Stomach smooth muscle (tissue), 2 donors: ENCODE results near the gene MYPOP.

Experiments used
- H3K27ac ChIP-seq: one replicate; pipeline ENCODE4 v1.7.0; 2013; ENCODE audit warnings: mild to moderate bottlenecking, low read length, inconsistent platforms
- H3K27me3 ChIP-seq, 2 donors: one replicate each; pipeline ENCODE4 v1.7.0; 2013; ENCODE audit warnings: low read length in 2 of 2; ENCODE audit not compliant: insufficient read depth in 2 of 2, control insufficient read depth in 1 of 2
- H3K36me3 ChIP-seq, 2 donors: one replicate each; pipeline ENCODE4 v1.7.0; 2013; ENCODE audit warnings: low read length in 2 of 2; ENCODE audit not compliant: control insufficient read depth in 2 of 2, insufficient read depth in 2 of 2
- H3K4me1 ChIP-seq: one replicate; pipeline ENCODE4 v1.7.0; 2013; ENCODE audit warnings: low read length; ENCODE audit not compliant: control insufficient read depth, insufficient read depth
- H3K4me3 ChIP-seq, 2 donors: one replicate each; pipeline ENCODE4 v1.7.0; 2013; ENCODE audit warnings: low read length in 2 of 2
- H3K9ac ChIP-seq, 2 donors: one replicate each; pipeline ENCODE4 v1.7.0; 2013; ENCODE audit warnings: low read length in 2 of 2, mild to moderate bottlenecking in 1 of 2
- H3K9me3 ChIP-seq, 2 donors: one replicate each; pipeline ENCODE4 v1.7.0; 2013; ENCODE audit warnings: low read length in 2 of 2; ENCODE audit not compliant: control insufficient read depth in 2 of 2
- donor health status: healthy.
- donor health status: Pancreatic carcinoma.

MYPOP gene

GRCh38 chr19:45890877-45891276, 11.5 kb downstream of the MYPOP start:
- Histone ChIP-seq H3K36me3 (peaks cover 0 to 4% of the 10 kb centered on the region in 2 donors), H3K27ac (no peak overlapping the region), H3K27me3 (no peaks in the 10 kb centered on the region), H3K4me3 (no peak overlapping the region), H3K4me1 (peaks cover 10% of the 10 kb centered on the region), H3K9ac (no peak overlapping the region), H3K9me3 (no peaks in the 10 kb centered on the region)

GRCh38 chr19:45889210-45889885, 13.1 kb downstream of the MYPOP start:
- Histone ChIP-seq H3K27me3 (no peaks in the 10 kb centered on the region), H3K9me3 (no peaks in the 10 kb centered on the region), H3K4me1 (peaks cover 23% of the 10 kb centered on the region), H3K4me3 (no peak overlapping the region), H3K36me3 (peaks cover 0 to 5% of the 10 kb centered on the region in 2 donors), H3K9ac (no peak overlapping the region), H3K27ac (no peak overlapping the region)

DNA sequence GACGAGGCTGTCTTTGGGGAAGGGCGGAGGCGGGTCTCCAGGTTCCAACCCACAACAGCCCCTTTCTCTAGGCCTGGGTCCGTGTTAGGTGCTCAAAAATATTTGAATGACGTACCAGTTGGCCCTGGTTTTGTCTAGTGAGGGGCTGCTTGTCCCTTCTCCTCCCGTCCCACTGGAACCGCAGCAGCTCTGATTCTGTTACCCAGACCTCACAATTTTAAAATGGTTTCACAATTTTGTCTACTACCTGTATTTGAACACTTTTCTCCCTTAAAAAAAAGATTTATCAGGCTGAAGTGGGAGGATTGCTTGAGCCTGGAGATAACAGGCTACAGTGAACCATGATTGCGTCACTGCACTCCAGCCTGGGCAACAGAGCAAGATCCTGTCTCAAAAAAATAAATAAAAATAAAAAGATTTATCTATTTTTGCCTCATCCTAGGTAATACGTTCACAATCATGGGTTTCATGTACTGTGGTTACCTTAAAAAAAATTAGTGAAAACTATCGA, 15.2 kb downstream of the MYPOP start:
- Histone ChIP-seq H3K36me3 (peaks cover 0 to 5% of the 10 kb centered on the region in 2 donors), H3K9ac (peak overlapping the region; percentile 82 to 98), H3K27ac (peak overlapping the region; percentile 93), H3K9me3 (no peaks in the 10 kb centered on the region), H3K27me3 (no peaks in the 10 kb centered on the region), H3K4me3 (peak overlapping the region; percentile 67 to 83), H3K4me1 (peaks cover 43% of the 10 kb centered on the region)

- Histone ChIP-seq H3K36me3 (peaks cover 0 to 5% of the 10 kb centered on the region in 2 donors), H3K27me3 (no peaks in the 10 kb centered on the region), H3K9me3 (no peaks in the 10 kb centered on the region), H3K27ac (peak overlapping the region; percentile 93), H3K9ac (peak overlapping the region; percentile 82 to 98), H3K4me1 (peaks cover 46% of the 10 kb centered on the region), H3K4me3 (peak overlapping the region; percentile 67 to 83)
Measured at GRCh38 chr19:45886427-45887199, 15.8 kb downstream of the MYPOP start.

DNA sequence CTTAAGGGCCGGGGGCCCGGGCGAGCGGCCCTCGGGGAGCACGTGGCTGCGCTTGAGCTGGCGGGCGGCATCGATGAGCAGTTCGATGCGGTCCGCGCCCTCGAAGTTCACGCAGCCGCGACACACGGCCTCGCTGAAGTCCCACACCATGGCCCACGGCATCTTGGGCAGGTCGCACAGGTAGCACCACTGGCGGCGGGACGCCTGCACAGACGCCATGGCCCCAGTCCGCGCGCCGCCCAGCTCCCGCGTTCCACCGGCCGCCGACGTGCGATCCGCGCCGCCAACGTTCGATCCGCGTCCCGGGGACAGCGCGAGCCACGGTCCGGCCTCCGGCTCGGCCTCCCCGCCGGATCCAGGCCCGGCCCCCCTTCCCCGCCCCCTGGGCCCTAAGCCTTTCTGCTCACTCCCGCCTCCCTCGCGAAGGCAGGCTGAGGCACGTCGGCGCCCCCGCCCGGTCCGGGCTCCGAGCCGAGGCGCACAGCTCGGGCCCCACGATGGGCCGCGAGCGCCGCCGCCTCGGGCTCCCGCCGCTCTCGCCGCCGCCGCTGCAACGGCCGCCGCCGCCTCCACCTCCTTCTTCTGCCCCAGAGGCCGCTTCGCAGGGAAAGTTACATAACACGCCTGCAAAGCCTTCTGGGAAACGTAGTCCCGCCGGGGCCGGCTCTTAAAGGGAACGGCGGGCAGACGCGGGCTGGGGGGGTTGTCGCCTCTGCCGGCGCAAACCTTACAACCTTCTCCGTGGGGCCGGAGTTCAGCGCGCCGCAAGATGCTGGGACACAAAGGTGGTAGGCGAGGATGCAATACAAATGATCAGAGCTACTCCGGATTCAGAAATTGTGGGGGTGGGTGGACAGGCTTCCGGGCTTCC, 16.6 kb downstream of the MYPOP start, which contains the start of gene IRF2BP1:
Gene IRF2BP1 (minus strand): TSS at position 586 of the 871 bp plus-strand sequence. CDS start 367 bp downstream, at position 219.
- Histone ChIP-seq H3K4me1 (peaks cover 46% of the 10 kb centered on the region), H3K9me3 (no peaks in the 10 kb centered on the region), H3K27me3 (no peaks in the 10 kb centered on the region), H3K4me3 (peak within 1 kb of the TSS; percentile 67 to 83), H3K9ac (peak within 1 kb of the TSS; percentile 82 to 98), H3K36me3 (peaks cover 0 to 5% of the 10 kb centered on the region in 2 donors), H3K27ac (peak within 1 kb of the TSS; percentile 93)

DNA sequence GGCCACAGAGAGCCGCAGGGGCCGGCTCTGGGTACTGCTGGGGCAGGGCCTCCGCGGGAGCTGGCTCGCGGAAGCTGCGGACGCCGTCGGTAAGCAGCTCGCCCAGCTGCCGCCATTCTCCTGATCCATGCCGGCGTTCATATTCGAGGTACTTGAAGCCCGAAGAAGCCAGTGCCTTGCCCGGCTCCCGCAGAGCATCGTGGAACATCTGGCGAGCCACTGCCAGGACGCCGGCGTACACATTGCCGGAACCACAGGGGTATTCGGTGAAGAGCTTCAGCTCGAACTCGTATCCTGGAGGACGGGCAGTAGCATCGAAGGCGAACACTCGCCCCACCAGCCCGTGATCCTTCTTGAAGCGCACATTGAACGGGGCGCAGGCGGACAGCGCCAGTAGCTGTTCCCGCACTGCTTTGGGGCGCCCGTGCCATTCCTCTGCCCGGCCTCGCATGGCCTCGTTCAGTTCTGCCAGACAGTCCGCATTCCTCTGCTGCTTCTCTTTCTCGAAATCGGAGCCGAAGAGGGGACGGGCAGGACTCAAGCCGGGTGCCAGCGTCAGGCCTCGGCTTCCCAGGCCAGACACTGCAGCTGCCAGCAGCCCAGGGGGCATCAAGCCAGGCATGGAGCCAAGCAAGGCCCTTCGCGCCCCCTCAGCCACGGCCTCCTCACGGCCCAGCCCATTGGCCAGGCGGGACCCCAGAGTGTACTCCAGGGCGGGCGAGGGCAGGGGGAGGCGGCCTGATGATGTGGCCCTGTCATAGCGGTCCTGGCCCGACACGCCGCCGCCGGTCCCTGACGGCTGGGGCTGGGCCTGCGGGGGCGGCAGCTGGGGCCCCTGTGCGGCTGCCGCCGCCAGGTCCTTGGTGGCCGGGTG, 17.5 kb downstream of the MYPOP start:
- no peaks in the 10 kb centered on the region for H3K9me3 ChIP-seq
- H3K27ac ChIP-seq, result peak overlapping the region; percentile 93
- peaks cover 0 to 2% of the 10 kb centered on the region in 2 donors for H3K36me3 ChIP-seq
- H3K27me3 ChIP-seq, result no peaks in the 10 kb centered on the region
- H3K4me3 ChIP-seq, result peak overlapping the region; percentile 66 to 83
- H3K9ac ChIP-seq, result peak overlapping the region; percentile 69 to 82
- H3K4me1 ChIP-seq, result peaks cover 46% of the 10 kb centered on the region

- Histone ChIP-seq H3K27me3 (peaks cover 0 to 2% of the 10 kb centered on the region in 2 donors), H3K9ac (no peak overlapping the region), H3K9me3 (no peaks in the 10 kb centered on the region), H3K27ac (no peak overlapping the region), H3K4me3 (peak overlapping the region in 1 of 2 donors; percentile 44), H3K36me3 (peaks cover 0 to 2% of the 10 kb centered on the region in 2 donors), H3K4me1 (peaks cover 46% of the 10 kb centered on the region)
Measured at GRCh38 chr19:45883881-45884681, 18.3 kb downstream of the MYPOP start.

- H3K4me3 ChIP-seq, result peak overlapping the region in 1 of 2 donors; percentile 44
Measured at GRCh38 chr19:45883586-45883880, 18.9 kb downstream of the MYPOP start.

More at GRCh38 chr19:45883586-45883880, 18.9 kb downstream of the MYPOP start:
- Histone ChIP-seq H3K36me3 (peaks cover 0 to 2% of the 10 kb centered on the region in 2 donors), H3K9ac (no peak overlapping the region), H3K27me3 (peaks cover 0 to 2% of the 10 kb centered on the region in 2 donors), H3K27ac (no peak overlapping the region), H3K4me1 (peaks cover 46% of the 10 kb centered on the region), H3K9me3 (no peaks in the 10 kb centered on the region)
